GM12878 (cell line): ENCODE data around the gene MLEC. TPM values are rescaled to one million over a fixed set of nuclear protein-coding genes. Genes with fewer than 3 reads are reported as not detected.

Experiments used
- ATAC-seq: fragments of 200-7000 bp; cut with Tn5 transposase; 3 replicates; pipeline ENCODE4 v1.9.1; 2020; ENCODE audit warnings: mild to moderate bottlenecking, moderate library complexity
- BruUV-seq: library from RNA; stranded (reverse); fragments of 400-500 nt; replicated peaks from 2 replicates; lab custom pipeline; 2021; lab: Mats Ljungman, UMichigan
- CTCF ChIA-PET: fragments of 300-600 bp; sonication (Branson Sonifier 250); formaldehyde crosslinking; extraction: SDS; loops from one replicate; lab custom pipeline; 2021; ENCODE audit warnings: inconsistent platforms; lab: Yijun Ruan, JAX
- POLR2A ChIA-PET: fragments of 350-600 bp; formaldehyde crosslinking; extraction: SDS; loops from one replicate; lab custom pipeline; 2021; ENCODE audit warnings: inconsistent platforms; lab: Charles Lee
- RAD21 ChIA-PET: fragments of 300-600 bp; sonication (Branson Sonifier 250); formaldehyde crosslinking; loops from one replicate; lab custom pipeline; 2023; ENCODE audit warnings: antibody characterized with exemption; ENCODE audit not compliant: unreplicated experiment; lab: Charles Lee
- SMC1A ChIA-PET: fragments of 300-600 bp; sonication (Branson Sonifier 250); formaldehyde crosslinking; loops from one replicate; lab custom pipeline; 2023; ENCODE audit not compliant: unreplicated experiment, uncharacterized antibody; lab: Charles Lee
- DNase-seq: peaks from one replicate; pipeline ENCODE4 v3.0.0-alpha.2; 2011; ENCODE audit warnings: low read depth, low spot score
- FAIRE-seq: peaks from 3 replicates; lab custom pipeline; 2011; peaks lifted over from hg19 to GRCh38; lab: Jason Lieb, UNC
- H2AFZ ChIP-seq: 2 replicates; pipeline ENCODE4 v1.6.0; 2011; ENCODE audit warnings: low read depth, low read length, control low read depth; ENCODE audit not compliant: control insufficient read depth
- H3K27ac ChIP-seq: 2 replicates; pipeline ENCODE4 v1.5.1; 2011; ENCODE audit warnings: control low read depth; ENCODE audit not compliant: control insufficient read depth, insufficient read depth
- H3K27me3 ChIP-seq, 2 experiments: replicated peaks in 1 of 2; 2 replicates each; pipeline versions ENCODE4 v1.6.0 to v1.6.1; 2011; ENCODE audit warnings: low read length in 1 of 2; ENCODE audit not compliant: control insufficient read depth in 2 of 2, insufficient read depth in 2 of 2
- H3K36me3 ChIP-seq, 2 experiments: 2 replicates each; pipeline ENCODE4 v1.5.1; 2011; ENCODE audit warnings: low read length in 1 of 2; ENCODE audit not compliant: control insufficient read depth in 2 of 2, insufficient read depth in 2 of 2
- H3K4me1 ChIP-seq: 2 replicates; pipeline ENCODE4 v1.6.1; 2011; ENCODE audit warnings: mild to moderate bottlenecking, low read length, moderate library complexity, mixed read lengths; ENCODE audit not compliant: control insufficient read depth, insufficient read depth
- H3K4me2 ChIP-seq: 2 replicates; pipeline ENCODE4 v1.6.0; 2011; ENCODE audit warnings: control low read depth; ENCODE audit not compliant: control insufficient read depth, insufficient read depth
- H3K4me3 ChIP-seq: fragments of 200-600 bp; sonication (generic); 2 replicates; pipeline ENCODE4 v1.5.1; 2016
- H3K79me2 ChIP-seq: 2 replicates; pipeline ENCODE4 v1.6.0; 2011; ENCODE audit warnings: low read length; ENCODE audit not compliant: control insufficient read depth, insufficient read depth
- H3K9ac ChIP-seq: 2 replicates; pipeline ENCODE4 v1.8.0; 2011; ENCODE audit warnings: low read length, control low read depth, mixed read lengths; ENCODE audit not compliant: control insufficient read depth, insufficient read depth
- H3K9me3 ChIP-seq: replicated peaks from 3 replicates; pipeline ENCODE4 v1.5.1; 2011; ENCODE audit warnings: mild to moderate bottlenecking, low read length; ENCODE audit not compliant: control insufficient read depth, insufficient read depth
- H4K20me1 ChIP-seq: 2 replicates; pipeline ENCODE4 v1.6.0; 2011; ENCODE audit not compliant: control insufficient read depth, insufficient read depth
- ASH2L ChIP-seq: fragments of 300-600, 200-600 bp; sonication (generic); IDR thresholded peaks from 2 replicates; pipeline ENCODE4 v1.6.1; 2017; ENCODE audit warnings: low read depth, mild to moderate bottlenecking, borderline replicate concordance
- ATF7 ChIP-seq: fragments of 450-650 bp; IDR thresholded peaks from 2 replicates; pipeline ENCODE4 v1.6.1; 2016; ENCODE audit warnings: low read depth, mild to moderate bottlenecking
- BHLHE40 ChIP-seq, 2 experiments: fragments of 450-650 bp in 1 of 2; IDR thresholded peaks; 2 replicates each; pipeline ENCODE4 v1.6.1; 2011 to 2017; ENCODE audit warnings: low read depth in 2 of 2, borderline replicate concordance in 1 of 2, improper control_type of control experiment in 1 of 2, low read length in 1 of 2, mild to moderate bottlenecking in 1 of 2
- EGR1 ChIP-seq, 2 experiments: IDR thresholded peaks; 1 replicate in 1 of 2; 2 replicates in 1 of 2; pipeline ENCODE4 v1.6.1; 2011 to 2012; ENCODE audit warnings: low read depth in 2 of 2, low read length in 2 of 2, borderline replicate concordance in 1 of 2, mild to moderate bottlenecking in 1 of 2, moderate library complexity in 1 of 2
- EP300 ChIP-seq, 2 experiments: fragments of 150-350 bp in 1 of 2; IDR thresholded peaks; 2 replicates each; pipeline ENCODE4 v1.6.1; 2011 to 2012; ENCODE audit warnings: low read depth in 2 of 2, low read length in 2 of 2, borderline replicate concordance in 1 of 2, improper control_type of control experiment in 1 of 2, inconsistent platforms in 1 of 2; ENCODE audit not compliant: control insufficient read depth in 1 of 2
- HDAC6 ChIP-seq: fragments of 200-600 bp; sonication (generic); IDR thresholded peaks from one replicate; pipeline ENCODE4 v1.8.0; 2017; ENCODE audit warnings: antibody characterized with exemption; ENCODE audit not compliant: unreplicated experiment
- JUND ChIP-seq: IDR thresholded peaks from 2 replicates; pipeline ENCODE4 v1.6.1; 2012; ENCODE audit warnings: low read depth, mild to moderate bottlenecking, low read length, improper control_type of control experiment, moderate library complexity
- KAT2A ChIP-seq: conservative IDR thresholded peaks from 2 replicates; pipeline ENCODE4 v1.6.1; 2011; ENCODE audit warnings: low read depth, low read length; ENCODE audit not compliant: control insufficient read depth
- MEF2A ChIP-seq: IDR thresholded peaks from 2 replicates; pipeline ENCODE4 v1.6.1; 2011; ENCODE audit warnings: low read depth, mild to moderate bottlenecking, low read length, moderate library complexity; ENCODE audit not compliant: insufficient read depth
- MYB ChIP-seq: fragments of 150-350 bp; IDR thresholded peaks from 2 replicates; pipeline ENCODE4 v1.6.1; 2014; ENCODE audit warnings: mild to moderate bottlenecking, low read depth, low read length, borderline replicate concordance
- NFIC ChIP-seq: IDR thresholded peaks from 2 replicates; pipeline ENCODE4 v1.6.1; 2012; ENCODE audit warnings: low read depth, mild to moderate bottlenecking, inconsistent platforms, low read length, moderate library complexity
- PAX8 ChIP-seq: fragments of 450-650 bp; IDR thresholded peaks from 2 replicates; pipeline ENCODE4 v1.6.1; 2017; ENCODE audit warnings: mild to moderate bottlenecking, moderate library complexity
- SPI1 ChIP-seq: IDR thresholded peaks from 2 replicates; pipeline ENCODE4 v1.6.1; 2011; ENCODE audit warnings: low read depth, mild to moderate bottlenecking, low read length, moderate library complexity, borderline replicate concordance; ENCODE audit not compliant: insufficient read depth
- STAT3 ChIP-seq: IDR thresholded peaks from 2 replicates; pipeline ENCODE4 v1.6.1; 2011; ENCODE audit warnings: low read depth, low read length, improper control_type of control experiment
- TCF7 ChIP-seq: IDR thresholded peaks from 2 replicates; pipeline ENCODE4 v1.6.1; 2014; ENCODE audit warnings: antibody characterized with exemption, borderline replicate concordance
- ZNF207 ChIP-seq: fragments of 450-650 bp; IDR thresholded peaks from 2 replicates; pipeline ENCODE4 v1.6.1; 2014; ENCODE audit warnings: antibody characterized with exemption, mild to moderate bottlenecking, borderline replicate concordance
- ZNF274 ChIP-seq: IDR thresholded peaks from one replicate; pipeline ENCODE4 v1.8.0; 2011; ENCODE audit not compliant: insufficient read length, insufficient read depth
- ZNF622 ChIP-seq: fragments of 450-650 bp; IDR thresholded peaks from 2 replicates; pipeline ENCODE4 v1.6.1; 2017; ENCODE audit warnings: mild to moderate bottlenecking, inconsistent platforms
- WGBS: methylation state at CpG from one replicate; pipeline ENCODE4 v1.1.6; 2016; ENCODE audit warnings: low lambda C conversion rate; ENCODE audit not compliant: insufficient replicate concordance, insufficient coverage; ENCODE audit errors: missing lambda C conversion rate; 5-methylcytosine and 5-hydroxymethylcytosine counted together
- in situ Hi-C: fragments of 300-500 bp; cut with MboI; formaldehyde crosslinking; loops from 9 replicates; pipeline ENCODE4 v1.14.3; 2018; ENCODE audit warnings: mixed read lengths
- intact Hi-C: fragments of 100-400 bp; cut with micrococcal nuclease; formaldehyde crosslinking; loops from one replicate; pipeline ENCODE4 v1.14.2; 2022; ENCODE audit not compliant: unreplicated experiment
- polyA plus RNA-seq, 11 experiments: library from polyadenylated mRNA; depleted of rRNA in 4 of 11; unstranded in 6 of 11; stranded (reverse) in 5 of 11; fragments of >200 nt; fragmentation: Nextera tagmentation in 4 of 11; fragmentation: Illumina TruSeq in 1 of 11; extraction: Ambion mirVana in 4 of 11; extraction: Trizol in 1 of 11; gene quantifications; 1 replicate in 1 of 11; 2 replicates in 10 of 11; pipeline versions ENCODE4 v1.2.1 to v1.2.3, GENCODE V29; 2011 to 2016; ENCODE audit warnings: inconsistent platforms in 2 of 11, missing spikeins in 2 of 11, low read depth in 1 of 11
- total RNA-seq, 4 experiments: library from RNA; depleted of rRNA in 3 of 4; stranded (reverse); fragments of >200 nt in 3 of 4; fragmentation: Illumina TruSeq in 1 of 4; extraction: Trizol in 1 of 4; gene quantifications; 2 replicates each; pipeline versions ENCODE4 v1.2.1 to v1.2.3, GENCODE V29; 2013 to 2021
- TF ChIP-seq, protein P1 (sequence below): IDR thresholded peaks from 2 replicates; pipeline ENCODE4 v1.6.1; 2012; ENCODE audit warnings: low read depth, low read length, improper control_type of control experiment
- TF ChIP-seq, protein P2 (sequence below): fragments of 450-650 bp; IDR thresholded peaks from 2 replicates; pipeline ENCODE4 v1.6.1; 2018; ENCODE audit warnings: mild to moderate bottlenecking, low read depth, moderate library complexity; ENCODE audit not compliant: partially characterized antibody

Gene MLEC
- total and polyA plus RNA-seq, 10 of the 15 experiments (the other 5 are each of a cell fraction or from before 2014, with no cell fraction given), result 26.7 to 172 (median 103) TPM

DNA sequence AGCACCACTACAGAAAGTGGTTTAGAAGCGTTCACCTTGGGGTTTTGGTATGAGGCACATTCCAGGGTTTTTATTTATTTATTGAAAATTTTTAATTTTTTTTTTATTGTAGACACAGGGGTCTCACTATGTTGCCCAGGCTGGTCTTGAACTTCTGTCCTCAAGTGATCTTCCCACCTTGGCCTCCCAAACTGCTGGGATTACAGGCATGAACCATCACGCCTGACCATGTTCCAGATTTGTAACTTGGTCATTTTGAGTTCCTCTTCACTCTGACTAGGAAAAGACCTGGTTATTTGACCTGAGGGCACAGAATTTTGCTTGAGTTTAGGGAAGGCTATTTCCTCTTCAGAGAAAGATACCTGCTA lies 3.1 kb downstream of the MLEC start:
- peak overlapping the region; percentile 97 for H3K4me3 ChIP-seq
- peak overlapping the region; percentile 70; the same call in 1 of the 2 replicates for H3K4me2 ChIP-seq
- peaks cover 7% of the 10 kb centered on the region; the same call in 1 of the 2 replicates for H3K4me1 ChIP-seq
- H3K36me3 ChIP-seq, result peaks cover 8 to 22% of the 10 kb centered on the region in 2 experiments
- WGBS, result 46% methylated on average over 2 of the region's 2 CpGs
- RAD21 ChIA-PET, result interaction anchor here (1.0 to 8.9 kb wide), 12 partner anchors 9 to 282 kb away, joined by 3 to 144 read pairs (median 4); partner anchors contain the start of genes POP5 and UNC119B
- no TSS peak for BruUV-seq
- no peaks in the 10 kb centered on the region for H3K27me3 ChIP-seq
- POLR2A ChIA-PET, result interaction anchor here (0.5 to 4.8 kb wide), 13 partner anchors 10 to 293 kb away, joined by 3 to 38 read pairs (median 4); partner anchors contain the start of gene POP5
- ATAC-seq (no peak), FAIRE-seq (no peak), DNase-seq (no peak)
- H3K9me3 ChIP-seq, result peaks cover 2% of the 10 kb centered on the region; the same call in 1 of the 3 replicates
- SMC1A ChIA-PET, result interaction anchor here (0.8 to 11.7 kb wide), 10 partner anchors 8 to 282 kb away, joined by 3 to 167 read pairs (median 4); partner anchors contain the start of genes ACADS and UNC119B
- CTCF ChIA-PET, result interaction anchor here (0.6 to 24.8 kb wide), 12 partner anchors 9 to 406 kb away, joined by 3 to 454 read pairs (median 4); partner anchors contain the start of gene CABP1
- H3K9ac ChIP-seq, result peak overlapping the region; percentile 86; the same call in 1 of the 2 replicates
- intact Hi-C loops (no loop called here), in situ Hi-C loops (no loop called here)
- H3K79me2 ChIP-seq, result peaks cover 70% of the 10 kb centered on the region
- no peak for TF ChIP-seq ASH2L
- TF ChIP-seq MYB, result no peak
- TF ChIP-seq, protein P1, sequence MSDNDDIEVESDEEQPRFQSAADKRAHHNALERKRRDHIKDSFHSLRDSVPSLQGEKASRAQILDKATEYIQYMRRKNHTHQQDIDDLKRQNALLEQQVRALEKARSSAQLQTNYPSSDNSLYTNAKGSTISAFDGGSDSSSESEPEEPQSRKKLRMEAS, result no peak
- no peak for TF ChIP-seq SPI1
- TF ChIP-seq BHLHE40 (IDR thresholded peaks at IDR 0.05; ENCODE audit: borderline replicate concordance in 1 of 2, low read depth in 2 of 2, low read length in 1 of 2), result no peak
- no peak for TF ChIP-seq PAX8
- TF ChIP-seq ZNF274, result no peak
- TF ChIP-seq HDAC6, result no peak
- no peak for TF ChIP-seq NFIC
- TF ChIP-seq KAT2A, result no peak
- no peak for TF ChIP-seq TCF7
- no peak for TF ChIP-seq JUND
- TF ChIP-seq, protein P2, sequence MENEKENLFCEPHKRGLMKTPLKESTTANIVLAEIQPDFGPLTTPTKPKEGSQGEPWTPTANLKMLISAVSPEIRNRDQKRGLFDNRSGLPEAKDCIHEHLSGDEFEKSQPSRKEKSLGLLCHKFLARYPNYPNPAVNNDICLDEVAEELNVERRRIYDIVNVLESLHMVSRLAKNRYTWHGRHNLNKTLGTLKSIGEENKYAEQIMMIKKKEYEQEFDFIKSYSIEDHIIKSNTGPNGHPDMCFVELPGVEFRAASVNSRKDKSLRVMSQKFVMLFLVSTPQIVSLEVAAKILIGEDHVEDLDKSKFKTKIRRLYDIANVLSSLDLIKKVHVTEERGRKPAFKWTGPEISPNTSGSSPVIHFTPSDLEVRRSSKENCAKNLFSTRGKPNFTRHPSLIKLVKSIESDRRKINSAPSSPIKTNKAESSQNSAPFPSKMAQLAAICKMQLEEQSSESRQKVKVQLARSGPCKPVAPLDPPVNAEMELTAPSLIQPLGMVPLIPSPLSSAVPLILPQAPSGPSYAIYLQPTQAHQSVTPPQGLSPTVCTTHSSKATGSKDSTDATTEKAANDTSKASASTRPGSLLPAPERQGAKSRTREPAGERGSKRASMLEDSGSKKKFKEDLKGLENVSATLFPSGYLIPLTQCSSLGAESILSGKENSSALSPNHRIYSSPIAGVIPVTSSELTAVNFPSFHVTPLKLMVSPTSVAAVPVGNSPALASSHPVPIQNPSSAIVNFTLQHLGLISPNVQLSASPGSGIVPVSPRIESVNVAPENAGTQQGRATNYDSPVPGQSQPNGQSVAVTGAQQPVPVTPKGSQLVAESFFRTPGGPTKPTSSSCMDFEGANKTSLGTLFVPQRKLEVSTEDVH, result no peak
- no peak for TF ChIP-seq ATF7
- no peak for TF ChIP-seq ZNF207
- no peak for TF ChIP-seq MEF2A
- TF ChIP-seq ZNF622, result no peak
- TF ChIP-seq EP300 (IDR thresholded peaks at IDR 0.05; ENCODE audit: borderline replicate concordance in 1 of 2, control insufficient read depth in 1 of 2, low read depth in 2 of 2, low read length in 2 of 2), result no peak
- TF ChIP-seq EGR1 (IDR thresholded peaks at IDR 0.05; ENCODE audit: borderline replicate concordance in 1 of 2, low read depth in 2 of 2, low read length in 2 of 2), result no peak
- no peak for TF ChIP-seq STAT3
- no peak overlapping the region for H2AFZ ChIP-seq
- H4K20me1 ChIP-seq, result no peaks in the 10 kb centered on the region; the same call in 1 of the 2 replicates
- no peak overlapping the region for H3K27ac ChIP-seq
